ENCODE data around the gene ASCC1. TPM values are rescaled to one million over a fixed set of nuclear protein-coding genes. Genes with fewer than 3 reads are reported as not detected.
"Not testable (repeated sequence)": the region's sequence is repeated elsewhere in the genome, so short reads cannot be mapped to it uniquely, and the experiment has no call there.

ASCC1 gene
- total RNA-seq, 1 donor from 2014 or later, result 27.9 TPM

DNA sequence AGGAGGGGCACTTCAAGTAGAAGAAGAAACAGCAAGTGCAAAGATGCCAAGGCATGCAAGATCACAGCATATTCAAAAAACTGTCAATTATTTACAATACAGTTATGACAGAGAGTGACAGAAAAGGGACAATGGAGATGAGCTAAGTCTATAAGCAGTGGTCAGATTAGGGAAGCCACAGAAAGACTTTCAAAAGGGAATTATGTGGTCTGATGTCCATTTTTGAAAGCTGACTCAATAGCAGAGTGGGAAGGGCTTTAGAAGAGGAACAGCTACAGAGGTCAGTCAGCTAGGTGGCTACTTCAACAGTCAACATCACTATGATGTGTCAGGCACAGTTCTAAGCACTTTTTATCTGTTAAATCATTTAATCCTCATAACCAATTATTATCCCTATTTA, 82.6 kb downstream of the ASCC1 start:
- peak; percentile 30 for ATAC-seq
- DNase-seq (ENCODE audit: low spot score), result no peak

DNA sequence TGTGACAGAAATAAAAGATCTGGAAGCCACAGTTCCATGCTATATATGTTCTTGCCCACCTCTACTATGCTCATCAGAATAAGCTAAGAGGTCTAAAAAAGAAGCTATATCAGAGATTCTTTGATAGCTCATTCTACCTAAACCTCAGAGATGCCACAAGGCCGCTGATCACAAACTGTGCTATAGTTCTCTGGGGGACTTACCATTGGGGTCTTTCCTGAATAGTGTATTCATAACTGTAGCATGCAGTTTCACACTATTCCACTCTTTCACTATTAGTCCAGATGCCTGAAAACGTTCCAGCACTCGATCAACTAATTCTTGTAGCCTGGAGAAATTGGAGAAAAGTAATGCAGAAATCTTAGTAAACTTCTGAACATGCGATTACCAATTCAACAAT, 83.2 kb downstream of the ASCC1 start:
- ATAC-seq (no peak), DNase-seq (ENCODE audit: low spot score) (no peak)

DNA sequence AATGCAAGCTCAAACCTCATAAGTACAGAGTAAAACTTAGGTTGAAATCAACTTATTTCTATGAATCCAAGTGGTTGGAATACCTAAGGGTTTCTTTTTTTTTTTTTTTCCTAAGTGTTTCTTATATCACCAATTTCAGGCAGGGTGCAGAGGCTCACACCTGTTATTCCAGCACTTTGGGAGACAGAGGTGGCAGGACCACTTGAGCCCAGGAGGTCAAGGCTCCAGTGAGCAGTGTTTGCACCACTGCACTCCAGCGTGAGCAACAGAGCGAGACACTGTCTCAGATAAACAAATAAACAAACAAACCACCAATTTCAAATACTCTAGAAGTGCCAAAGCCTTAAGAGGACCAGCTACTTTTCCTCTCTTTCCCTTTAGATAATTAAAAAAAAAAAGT, 88.5 kb downstream of the ASCC1 start:
- no peak for ATAC-seq
- no peak for DNase-seq (ENCODE audit: low spot score)

DNA sequence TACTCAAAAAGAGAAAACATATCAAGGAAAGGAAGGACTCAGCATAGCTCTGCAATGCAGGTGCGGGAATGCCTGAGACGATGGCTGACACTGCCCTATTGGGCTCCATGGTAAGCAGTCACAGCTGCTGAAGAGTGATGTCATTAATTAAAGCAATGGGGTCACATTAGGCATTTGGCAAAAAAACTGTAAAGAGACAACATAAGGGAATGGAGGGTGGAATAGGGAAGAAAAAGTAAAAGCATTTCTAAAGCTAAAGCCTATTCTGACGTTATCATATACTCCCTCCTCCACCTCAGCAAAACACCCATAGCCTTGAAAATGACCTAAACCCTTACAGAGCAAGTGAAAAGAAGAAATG, 89.2 kb downstream of the ASCC1 start:
- peak; percentile 33 for ATAC-seq
- DNase-seq (ENCODE audit: low spot score), result no peak

DNA sequence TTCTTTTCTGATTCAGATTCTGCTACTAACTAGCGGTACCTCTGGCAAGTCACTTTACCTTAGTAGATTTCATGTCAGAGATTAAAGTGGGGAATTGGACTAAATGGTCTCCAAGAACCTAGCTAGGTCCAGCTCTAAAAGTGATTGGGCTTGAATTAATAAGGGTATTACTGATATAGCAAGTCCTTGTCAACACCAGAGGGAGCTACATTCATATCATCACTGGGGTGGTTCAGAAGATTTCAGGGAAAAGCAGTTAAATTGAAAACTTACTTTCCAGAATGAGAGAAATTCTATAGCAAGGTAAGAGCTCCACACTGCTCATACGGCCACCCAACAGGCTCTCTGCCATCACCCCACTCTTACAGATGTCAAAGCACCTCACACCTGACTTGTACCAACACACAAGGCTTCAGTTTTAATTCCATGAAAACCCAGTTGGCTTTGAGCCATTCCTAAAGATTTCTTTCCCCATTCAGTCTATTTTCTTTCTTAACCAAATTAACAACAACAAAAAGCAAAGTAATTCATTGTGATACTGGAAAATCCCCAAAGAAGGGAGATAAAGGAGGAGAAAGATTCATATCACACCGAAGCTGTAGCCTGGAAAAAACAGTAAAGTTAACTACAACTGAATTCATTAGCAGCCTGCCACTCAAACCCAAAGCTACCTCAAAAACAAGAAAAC, 89.7 kb downstream of the ASCC1 start:
- ATAC-seq, result peak; percentile 90
- no peak for DNase-seq (ENCODE audit: low spot score)

DNA sequence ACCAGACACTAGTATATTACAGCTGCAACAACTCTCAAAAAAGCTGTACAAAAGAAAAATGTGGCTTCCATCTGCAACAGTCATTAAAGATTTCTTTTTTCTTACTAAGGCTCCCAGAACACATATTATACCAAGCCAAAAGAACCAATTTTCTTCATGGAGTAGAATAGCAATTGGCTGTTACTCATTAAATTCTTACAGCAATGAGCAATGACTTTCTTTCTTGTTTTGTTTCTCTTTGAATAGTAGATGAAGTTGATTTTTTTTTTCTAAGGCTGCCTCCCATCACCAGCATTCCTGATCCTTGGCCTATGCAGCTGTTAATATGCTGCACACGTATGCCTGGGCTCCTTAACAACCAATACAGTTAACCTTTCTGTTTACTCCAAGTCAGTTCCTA, 91.1 kb downstream of the ASCC1 start:
- DNase-seq (ENCODE audit: low spot score) (no peak), ATAC-seq (no peak)

DNA sequence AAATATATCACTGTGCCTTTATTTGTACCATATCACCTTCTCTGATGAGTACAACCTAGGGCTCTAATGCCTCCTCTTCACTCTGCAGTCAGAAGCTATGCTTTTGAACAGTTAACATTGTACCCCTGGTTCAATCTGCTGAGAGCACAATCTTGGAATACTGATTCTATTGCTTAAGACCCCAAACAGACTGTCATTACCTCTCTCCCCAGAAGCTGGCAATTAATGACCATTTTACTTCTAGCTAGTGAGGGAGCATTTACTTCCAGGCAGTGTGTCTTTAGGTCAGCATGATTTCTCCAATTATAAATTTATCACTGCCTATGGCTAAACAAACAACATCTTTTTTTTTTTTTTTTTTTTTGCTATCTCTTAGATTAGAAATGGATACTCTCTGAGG, 91.7 kb downstream of the ASCC1 start:
- DNase-seq (ENCODE audit: low spot score) (no peak), ATAC-seq (no peak)

DNA sequence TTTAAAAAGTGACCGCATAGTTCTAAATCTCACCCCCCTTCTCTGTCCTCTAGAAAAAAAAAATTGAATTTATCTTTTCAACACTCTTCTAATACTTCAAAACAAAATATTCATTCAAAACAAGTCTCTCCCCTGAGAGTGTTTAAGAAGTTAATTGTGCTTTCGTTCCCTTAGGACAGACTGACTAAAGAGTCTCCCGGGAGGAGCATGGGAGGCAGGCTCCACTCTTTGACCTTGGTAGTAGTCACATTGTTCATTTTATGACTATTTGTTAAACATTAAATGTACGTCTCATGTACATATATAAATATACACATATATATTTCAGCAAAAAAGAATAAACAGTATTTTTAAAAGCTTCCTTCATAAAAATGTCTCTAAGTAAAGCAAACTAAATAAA, 92.5 kb downstream of the ASCC1 start:
- DNase-seq (ENCODE audit: low spot score) (no peak), ATAC-seq (no peak)

DNA sequence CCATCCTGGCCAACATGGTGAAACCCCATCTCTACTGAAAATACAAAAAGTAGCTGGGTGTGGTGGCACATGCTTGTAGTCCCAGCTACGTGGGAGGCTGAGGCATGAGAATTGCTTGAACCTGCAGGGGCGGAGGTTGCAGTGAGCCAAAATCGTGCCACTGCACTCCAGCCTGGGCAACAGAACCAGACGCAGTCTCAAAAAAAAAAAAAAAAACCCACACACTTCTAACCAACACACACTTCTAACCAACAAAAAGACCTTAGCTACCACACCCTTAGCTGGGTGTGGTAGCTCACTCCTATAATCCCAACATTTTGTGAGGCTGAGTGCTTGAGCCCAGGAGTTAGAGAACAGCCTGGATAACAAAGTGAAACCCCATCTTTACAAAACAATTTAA, 93.9 kb downstream of the ASCC1 start:
- no peak for ATAC-seq
- DNase-seq (ENCODE audit: low spot score), result no peak

DNA sequence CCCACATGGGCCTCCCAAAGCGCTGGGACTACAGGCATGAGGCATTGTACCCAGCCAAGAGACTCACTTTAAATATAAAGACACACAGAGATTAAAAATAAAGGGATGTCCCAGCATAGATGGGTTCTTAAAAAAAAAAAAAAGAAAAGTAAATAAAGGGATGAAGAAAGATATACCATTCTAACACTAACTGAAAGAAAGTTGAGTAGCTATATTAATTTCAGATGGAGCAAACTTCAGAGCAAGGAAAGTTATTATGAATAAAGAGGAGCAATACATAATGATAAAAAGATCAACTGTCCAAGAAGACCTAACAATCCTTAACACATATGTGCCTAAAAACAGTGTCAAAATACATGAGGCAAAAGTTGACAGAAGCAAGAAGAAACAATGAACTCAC, 94.7 kb downstream of the ASCC1 start:
- ATAC-seq (no peak), DNase-seq (ENCODE audit: low spot score) (no peak)

DNA sequence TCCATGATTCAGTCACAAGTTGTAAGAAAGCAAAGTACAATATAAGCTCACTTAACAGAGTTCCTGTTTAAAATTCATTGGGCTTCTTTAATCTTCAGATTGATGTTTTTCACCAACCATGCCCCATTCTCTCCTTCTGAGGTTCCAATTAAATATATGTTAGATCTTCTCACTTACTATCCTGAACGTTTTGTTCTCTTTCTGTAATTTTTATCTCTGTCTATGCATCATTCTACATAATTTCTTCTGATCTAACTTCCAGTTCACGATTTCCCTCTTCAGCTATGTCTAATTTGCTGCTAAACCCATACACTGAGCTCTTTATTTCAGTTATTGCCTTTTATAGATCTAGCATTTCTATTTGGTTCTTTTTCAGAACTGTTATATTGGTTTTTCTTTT, 99.7 kb downstream of the ASCC1 start:
- ATAC-seq (no peak), DNase-seq (ENCODE audit: low spot score) (no peak)

DNA sequence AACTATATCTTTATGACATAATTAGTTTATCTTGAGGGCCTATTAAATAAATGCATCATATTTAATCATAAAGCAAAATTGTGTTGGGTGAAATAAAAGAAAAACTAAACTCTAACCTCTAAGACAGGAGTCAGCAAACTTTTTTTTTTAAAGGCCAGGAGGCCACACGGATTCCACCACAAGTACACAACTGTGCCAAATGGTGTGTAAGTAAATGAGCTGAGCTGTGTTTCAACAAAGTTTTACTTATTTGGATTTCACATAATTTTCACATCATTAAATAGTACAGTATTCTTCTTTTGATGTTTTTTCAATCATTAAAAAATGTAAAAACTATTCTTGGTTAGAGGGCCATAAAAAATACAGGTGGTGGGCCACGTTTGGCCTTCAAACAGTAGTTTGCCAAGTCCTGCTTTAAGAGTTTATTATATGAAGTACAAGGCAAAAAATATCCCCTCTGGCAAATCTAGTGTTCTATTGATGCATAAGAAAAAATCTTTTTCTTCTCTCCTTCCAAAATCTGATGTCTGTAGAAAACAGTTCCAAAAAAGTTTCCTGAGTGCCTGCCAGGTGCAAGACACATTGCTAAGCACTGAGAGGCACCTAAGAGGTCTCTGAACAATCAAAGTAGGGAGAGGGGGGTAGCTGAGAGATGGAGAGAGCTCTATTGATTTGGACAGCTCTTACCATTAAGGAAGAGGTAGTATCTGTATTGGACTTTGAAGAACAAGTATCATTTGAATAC, 101.2 kb downstream of the ASCC1 start:
- no peak for DNase-seq (ENCODE audit: low spot score)
- no peak for ATAC-seq

DNA sequence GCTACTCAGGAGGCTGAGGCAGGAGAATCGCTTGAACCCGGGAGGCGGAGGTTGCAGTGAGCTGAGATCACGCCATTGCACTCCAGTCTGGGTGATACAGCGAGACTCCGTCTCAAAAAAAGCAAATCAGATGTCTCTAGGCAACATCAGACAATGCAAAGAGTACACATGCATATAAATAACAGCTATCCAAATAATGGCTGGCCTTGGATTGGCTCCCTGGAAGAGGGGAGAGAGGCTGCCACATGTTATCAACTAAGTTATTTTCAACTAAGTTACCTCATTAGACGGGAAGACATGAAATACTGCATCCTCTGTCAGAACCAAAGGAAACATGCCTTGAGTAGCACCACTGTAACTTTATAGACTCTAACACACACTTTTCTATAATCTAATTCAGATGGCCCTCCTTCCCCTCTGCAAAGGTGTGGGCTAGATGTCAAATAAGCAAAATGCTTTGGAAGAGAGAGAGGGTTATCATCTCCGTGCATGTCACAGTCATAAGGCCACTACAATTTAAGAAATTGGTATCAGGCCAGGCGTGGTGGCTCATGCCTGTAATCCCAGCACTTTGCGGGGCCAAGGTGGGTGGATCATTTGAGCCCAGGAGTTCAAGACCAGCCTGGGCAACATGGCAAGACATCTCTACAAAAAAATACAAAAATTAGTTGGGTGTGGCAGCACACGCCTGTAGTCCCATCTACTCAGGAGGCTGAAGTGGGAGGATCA, 105.2 kb downstream of the ASCC1 start:
- no peak for ATAC-seq
- DNase-seq (ENCODE audit: low spot score), result no peak

DNA sequence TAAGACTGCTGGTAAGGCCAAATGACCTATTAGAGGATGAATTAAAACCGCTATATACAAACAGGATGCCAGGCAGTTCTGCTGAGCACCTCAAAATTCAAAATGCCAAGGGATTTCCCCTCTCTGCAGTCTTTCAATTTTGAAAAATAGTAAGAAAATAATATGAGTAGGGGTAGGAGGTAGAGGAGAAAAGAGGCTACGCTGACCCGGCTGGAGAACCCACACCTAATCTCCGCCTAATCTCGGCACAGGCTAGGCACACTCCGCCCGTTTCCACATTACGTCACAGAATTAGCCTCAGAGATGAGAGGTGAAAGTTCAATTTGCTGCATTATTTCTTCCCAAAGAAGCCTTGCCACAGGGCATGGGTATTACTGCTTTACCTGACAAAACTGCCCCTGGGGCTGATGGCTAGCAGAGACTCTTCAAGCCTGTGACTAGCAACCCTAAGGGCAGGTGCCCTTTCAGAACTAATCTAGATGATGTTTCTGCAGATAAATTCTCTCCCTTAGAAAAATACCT, 106.4 kb downstream of the ASCC1 start:
- DNase-seq (ENCODE audit: low spot score), result no peak
- no peak for ATAC-seq

DNA sequence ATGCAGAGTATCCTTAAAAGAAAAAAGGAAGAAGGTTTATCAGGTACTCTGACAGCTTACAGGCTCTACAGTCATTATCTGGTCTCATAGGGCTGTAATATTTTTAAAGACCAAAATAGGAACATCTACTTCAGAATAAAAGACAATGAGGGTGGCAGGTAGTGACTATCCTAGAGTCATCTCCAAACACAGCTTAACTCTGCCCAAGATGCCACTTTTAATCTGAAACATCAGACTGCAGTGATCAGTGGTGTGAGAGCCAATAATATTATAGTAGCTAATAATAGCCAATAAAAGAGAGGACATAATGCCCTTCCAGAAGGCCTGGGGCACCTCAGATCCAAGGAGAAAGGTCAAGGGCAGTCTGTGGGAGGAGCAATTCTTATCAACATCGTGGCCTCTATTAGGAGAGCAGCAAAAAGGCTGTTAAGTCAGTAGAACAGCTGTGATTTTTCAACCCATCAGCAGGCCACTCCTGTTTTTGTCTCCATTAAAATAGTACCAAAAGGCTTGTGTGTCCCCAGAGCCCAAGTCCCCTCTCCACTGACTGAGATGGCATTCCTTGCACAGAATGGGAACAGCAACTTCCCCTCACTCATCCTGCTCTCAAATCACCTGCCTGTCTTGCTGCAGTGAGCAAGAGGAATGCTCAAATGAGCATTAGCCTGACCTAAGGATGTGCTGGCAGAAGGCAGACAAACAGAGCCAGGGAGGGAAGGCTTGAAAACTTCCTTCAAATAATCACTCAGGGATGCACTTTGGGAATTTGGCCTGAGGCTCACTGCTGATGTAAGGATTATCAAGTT, 107.0 kb downstream of the ASCC1 start:
- ATAC-seq (no peak), DNase-seq (ENCODE audit: low spot score) (no peak)

DNA sequence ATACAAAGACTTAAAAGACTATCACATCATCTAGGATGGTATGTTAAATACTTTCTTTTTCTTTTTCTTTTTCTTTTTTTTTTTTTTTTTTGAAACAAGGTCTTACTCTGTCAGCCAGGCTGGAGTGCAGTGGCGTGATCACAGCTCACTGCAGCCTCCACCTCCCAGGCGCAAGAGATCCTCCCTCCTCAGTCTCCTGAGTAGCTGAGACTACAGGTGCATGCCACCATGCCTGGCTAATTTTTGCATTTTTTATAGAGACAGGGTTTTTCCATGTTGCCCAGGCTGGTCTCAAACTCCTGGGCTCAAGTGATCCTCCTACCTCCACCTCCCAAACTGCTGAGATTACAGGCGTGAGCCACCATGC, 108.1 kb downstream of the ASCC1 start:
- DNase-seq (ENCODE audit: low spot score); ATAC-seq: not testable (repeated sequence)

DNA sequence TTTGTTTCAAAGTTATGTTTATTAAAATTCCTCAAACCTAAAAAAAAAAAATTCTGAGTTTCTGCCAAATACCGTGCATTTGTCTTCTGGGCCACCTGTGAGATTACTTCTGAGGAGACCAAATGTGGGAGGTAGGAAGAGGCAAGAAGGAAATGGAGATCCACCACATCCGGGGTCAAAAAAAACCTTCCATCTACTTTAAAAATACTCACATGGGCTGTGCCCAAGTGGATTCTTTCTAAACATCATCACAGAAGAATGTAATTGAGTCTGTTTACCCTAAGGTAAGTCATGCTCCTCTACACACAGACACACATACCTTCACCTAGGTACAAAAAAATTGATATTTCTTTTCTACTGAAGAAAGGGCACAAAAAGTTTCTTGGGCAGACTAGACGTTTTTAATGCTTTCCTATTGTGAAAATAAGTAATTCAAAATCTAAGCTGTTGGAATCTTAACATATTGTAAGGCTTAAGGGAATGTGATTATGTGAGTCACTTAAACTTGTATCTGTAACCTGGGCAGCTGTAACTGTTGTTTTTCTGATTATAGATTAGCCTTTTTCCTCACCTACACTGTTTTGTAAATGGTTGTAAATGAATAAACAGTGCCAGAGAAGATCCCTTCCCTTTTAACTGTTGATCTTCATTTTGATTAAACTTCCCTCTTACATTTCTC, 108.6 kb downstream of the ASCC1 start:
- ATAC-seq (no peak), DNase-seq (ENCODE audit: low spot score) (no peak)

DNA sequence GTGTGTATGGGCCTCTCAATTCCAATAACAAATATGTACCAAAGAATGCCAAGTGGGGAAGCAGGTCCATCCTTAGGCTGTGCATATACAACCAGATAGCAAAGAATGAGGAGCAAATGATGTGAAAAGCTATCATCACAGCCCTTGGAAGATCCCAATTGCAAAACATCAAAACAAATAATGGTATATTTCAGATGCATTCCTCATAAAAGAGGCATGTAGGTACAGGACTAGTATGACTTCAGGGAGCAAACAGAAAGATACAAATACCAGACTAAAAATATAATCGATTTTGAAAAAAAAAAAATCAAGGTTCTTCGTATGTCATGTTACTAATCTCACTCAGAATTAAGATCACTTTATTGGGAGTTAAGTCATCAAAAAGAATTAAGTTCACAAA, 109.2 kb downstream of the ASCC1 start:
- ATAC-seq (no peak), DNase-seq (ENCODE audit: low spot score) (no peak)

DNA sequence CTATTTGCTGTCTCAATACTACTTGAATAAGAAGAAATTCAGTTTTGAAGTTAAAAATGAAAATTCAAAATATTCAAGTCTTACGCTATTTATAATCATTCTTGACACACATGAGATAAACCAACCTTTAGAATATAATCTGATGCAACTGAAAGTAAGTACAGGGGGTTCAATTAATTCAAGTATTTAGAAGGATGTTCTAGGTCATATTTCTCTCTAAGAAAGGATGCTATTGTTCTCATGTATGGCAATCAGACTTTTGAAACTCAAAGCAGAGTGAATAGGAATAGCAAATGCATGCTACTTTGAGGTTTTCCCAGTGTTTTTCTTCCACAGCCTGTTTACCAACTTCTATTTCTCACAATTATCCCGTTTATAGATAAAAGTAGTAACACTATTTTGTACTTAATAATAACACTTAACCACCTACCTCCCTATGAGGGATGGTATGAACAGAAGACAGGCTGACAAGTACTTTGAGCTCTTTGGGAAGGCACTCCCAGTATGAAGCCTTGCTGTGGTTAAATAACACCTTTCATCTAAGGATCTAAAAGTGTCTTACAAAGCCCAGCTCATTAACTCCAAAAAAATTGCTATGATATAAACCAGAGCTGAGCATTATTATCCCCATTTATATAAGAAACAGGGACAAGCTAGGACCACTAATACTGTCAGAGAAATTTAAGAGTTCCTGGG, 109.8 kb downstream of the ASCC1 start:
- no peak for DNase-seq (ENCODE audit: low spot score)
- ATAC-seq, result no peak

DNA sequence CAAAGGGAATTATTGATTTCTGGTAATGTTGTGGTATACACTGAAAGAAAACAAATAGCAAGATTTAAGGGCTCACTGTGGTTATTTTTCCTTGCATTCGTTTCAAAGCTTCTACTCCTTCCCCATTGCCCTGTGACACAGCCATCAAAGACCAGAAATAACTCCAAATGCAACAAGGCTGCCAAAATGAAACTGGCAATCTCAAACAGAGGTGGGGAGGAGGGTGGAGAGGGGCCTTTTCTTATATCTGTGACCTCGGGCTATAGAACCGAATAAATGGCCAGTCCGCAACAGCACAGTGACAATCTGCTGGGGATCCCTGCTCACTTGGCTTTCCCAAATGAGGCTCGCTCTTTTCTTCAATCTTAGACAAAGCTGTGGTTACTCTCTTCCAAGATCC, 110.4 kb downstream of the ASCC1 start:
- ATAC-seq (no peak), DNase-seq (ENCODE audit: low spot score) (no peak)
